Thyroid gland (tissue), 4 donors: ENCODE measurements around the gene TSPAN10. TPM values are rescaled to one million over a fixed set of nuclear protein-coding genes. Genes with fewer than 3 reads are reported as not detected.
A peak's percentile ranks its signal among the peaks of the same experiment; 100 is the strongest.

Source experiments
- DNase-seq, 2 donors: peaks; one replicate each; pipeline ENCODE4 v3.0.0-alpha.2; 2019
- H3K27ac ChIP-seq, 3 donors: fragments of 200-600 bp; sonication (generic); 1 replicate in 2 of 3; 2 replicates in 1 of 3; pipeline ENCODE4 v1.5.1; 2016 to 2019; ENCODE audit warnings: mild to moderate bottlenecking in 1 of 3, moderate library complexity in 1 of 3
- H3K27me3 ChIP-seq: fragments of 200-600 bp; sonication (generic); one replicate; pipeline ENCODE4 v1.5.1; 2019
- H3K36me3 ChIP-seq, 2 donors: fragments of 200-600 bp; sonication (generic); one replicate each; pipeline ENCODE4 v1.5.1; 2016 to 2019
- H3K4me1 ChIP-seq, 2 donors: fragments of 200-600 bp; sonication (generic); one replicate each; pipeline ENCODE4 v1.5.1; 2017 to 2019
- H3K4me3 ChIP-seq, 3 donors: fragments of 200-600 bp; sonication (generic); replicated peaks in 1 of 3; 1 replicate in 2 of 3; 2 replicates in 1 of 3; pipeline ENCODE4 v1.5.1; 2016; ENCODE audit warnings: mild to moderate bottlenecking in 1 of 3
- H3K9me3 ChIP-seq: fragments of 200-600 bp; sonication (generic); one replicate; pipeline ENCODE4 v1.5.1; 2017
- POLR2A ChIP-seq, 2 donors: fragments of 450-650 bp; IDR thresholded peaks; one replicate each; pipeline ENCODE4 v1.6.1; 2017; ENCODE audit warnings: antibody characterized with exemption in 2 of 2, mild to moderate bottlenecking in 2 of 2, moderate library complexity in 1 of 2
- WGBS, 2 donors: methylation state at CpG; one replicate each; pipeline ENCODE4 v1.1.5; 2017; 5-methylcytosine and 5-hydroxymethylcytosine counted together
- intact Hi-C: fragments of 100-400 bp; cut with DNase I; formaldehyde crosslinking; loops from one replicate; pipeline ENCODE4 v1.15.1; 2023
- total RNA-seq, 4 donors: library from RNA; depleted of rRNA; stranded (reverse); fragments of >200 nt; gene quantifications; one replicate each; pipeline ENCODE4 v1.2.3, GENCODE V29; 2016
- TF ChIP-seq, protein P1 (sequence below), 6 experiments: fragments of 200-600 bp in 3 of 6; fragments of 450-650 bp in 3 of 6; sonication (generic) in 3 of 6; IDR thresholded peaks; one replicate each; pipeline ENCODE4 v1.5.1; 2016 to 2019; ENCODE audit warnings: antibody characterized with exemption in 6 of 6, mild to moderate bottlenecking in 2 of 6, inconsistent platforms in 1 of 6, moderate library complexity in 1 of 6

Gene TSPAN10
- total RNA-seq, 4 donors from 2014 or later = 0.29 to 2.6 (median 0.40) TPM; not detected in 1

DNA sequence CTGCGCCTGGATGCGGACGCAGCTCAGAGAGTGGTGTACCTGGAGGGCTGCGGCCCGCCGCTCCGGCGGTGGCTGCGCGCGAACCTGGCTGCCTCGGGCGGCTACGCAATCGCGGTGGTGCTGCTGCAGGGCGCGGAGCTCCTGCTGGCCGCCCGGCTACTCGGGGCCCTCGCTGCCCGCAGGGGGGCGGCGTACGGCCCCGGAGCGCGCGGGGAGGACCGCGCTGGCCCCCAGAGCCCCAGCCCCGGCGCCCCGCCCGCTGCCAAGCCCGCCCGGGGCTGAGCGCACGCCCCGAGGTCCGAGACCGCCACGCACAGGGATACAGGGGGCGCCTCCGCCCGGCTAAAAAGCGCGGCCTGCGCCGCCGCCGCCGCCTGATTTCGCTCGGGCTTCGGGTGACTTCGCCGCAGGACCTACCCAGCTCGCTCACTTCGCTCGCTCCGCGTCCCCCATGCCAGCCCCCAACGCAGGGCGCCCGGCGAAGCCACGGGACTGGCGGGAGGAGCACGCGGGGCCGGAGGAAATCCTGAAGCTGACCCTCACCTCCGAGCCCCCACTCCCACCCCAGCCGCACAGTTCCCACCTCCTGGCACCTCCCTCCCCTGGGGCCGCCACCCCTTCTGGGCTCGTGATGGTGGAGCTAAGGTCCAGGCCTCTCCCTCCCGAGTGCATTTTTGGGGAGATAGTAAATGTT is 11.2 kb downstream of the TSPAN10 start:
- intact Hi-C loops = no loop called here
- Histone ChIP-seq H3K4me1 (no peaks in the 10 kb centered on the region), H3K9me3 (no peaks in the 10 kb centered on the region), H3K36me3 (no peaks in the 10 kb centered on the region), H3K27me3 (peaks cover 6% of the 10 kb centered on the region), H3K27ac (no peak overlapping the region), H3K4me3 (no peak overlapping the region)
- TF ChIP-seq POLR2A (IDR thresholded peaks at IDR 0.05) = no peak
- TF ChIP-seq, protein P1, sequence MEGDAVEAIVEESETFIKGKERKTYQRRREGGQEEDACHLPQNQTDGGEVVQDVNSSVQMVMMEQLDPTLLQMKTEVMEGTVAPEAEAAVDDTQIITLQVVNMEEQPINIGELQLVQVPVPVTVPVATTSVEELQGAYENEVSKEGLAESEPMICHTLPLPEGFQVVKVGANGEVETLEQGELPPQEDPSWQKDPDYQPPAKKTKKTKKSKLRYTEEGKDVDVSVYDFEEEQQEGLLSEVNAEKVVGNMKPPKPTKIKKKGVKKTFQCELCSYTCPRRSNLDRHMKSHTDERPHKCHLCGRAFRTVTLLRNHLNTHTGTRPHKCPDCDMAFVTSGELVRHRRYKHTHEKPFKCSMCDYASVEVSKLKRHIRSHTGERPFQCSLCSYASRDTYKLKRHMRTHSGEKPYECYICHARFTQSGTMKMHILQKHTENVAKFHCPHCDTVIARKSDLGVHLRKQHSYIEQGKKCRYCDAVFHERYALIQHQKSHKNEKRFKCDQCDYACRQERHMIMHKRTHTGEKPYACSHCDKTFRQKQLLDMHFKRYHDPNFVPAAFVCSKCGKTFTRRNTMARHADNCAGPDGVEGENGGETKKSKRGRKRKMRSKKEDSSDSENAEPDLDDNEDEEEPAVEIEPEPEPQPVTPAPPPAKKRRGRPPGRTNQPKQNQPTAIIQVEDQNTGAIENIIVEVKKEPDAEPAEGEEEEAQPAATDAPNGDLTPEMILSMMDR (IDR thresholded peaks at IDR 0.05) = no peak
- WGBS, 2 donors = 0 to 9% methylated on average over 1 to 46 of the region's 78 CpGs
- no peak for DNase-seq

DNA sequence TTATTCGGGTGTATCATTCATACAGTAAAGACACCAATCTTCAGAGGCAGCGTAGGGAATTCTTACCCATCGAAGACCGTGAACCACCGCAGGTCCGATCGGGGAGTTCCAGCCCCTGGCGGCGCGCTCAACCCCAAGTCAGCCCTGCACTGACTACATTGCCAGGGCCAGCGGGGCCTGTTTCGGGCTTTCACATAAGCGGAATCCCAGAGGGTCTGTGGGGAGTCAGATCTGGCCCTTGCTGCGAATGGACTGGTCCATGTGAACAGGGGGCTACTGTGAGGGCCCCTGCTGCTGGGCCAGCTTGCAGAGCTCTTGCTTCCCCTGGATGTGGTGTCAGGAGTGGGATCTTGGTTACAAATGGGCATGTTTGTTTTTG is 11.7 kb downstream of the TSPAN10 start:
- Histone ChIP-seq H3K9me3 (no peaks in the 10 kb centered on the region), H3K4me3 (no peak overlapping the region), H3K27me3 (peaks cover 6% of the 10 kb centered on the region), H3K4me1 (no peaks in the 10 kb centered on the region), H3K36me3 (no peaks in the 10 kb centered on the region), H3K27ac (no peak overlapping the region)
- TF ChIP-seq, protein P1 (IDR thresholded peaks at IDR 0.05) = no peak
- TF ChIP-seq POLR2A (IDR thresholded peaks at IDR 0.05) = no peak
- no peak for DNase-seq
- 61 to 65% methylated on average over 14 of the region's 14 CpGs for WGBS, 2 donors
- intact Hi-C loops = no loop called here

DNA sequence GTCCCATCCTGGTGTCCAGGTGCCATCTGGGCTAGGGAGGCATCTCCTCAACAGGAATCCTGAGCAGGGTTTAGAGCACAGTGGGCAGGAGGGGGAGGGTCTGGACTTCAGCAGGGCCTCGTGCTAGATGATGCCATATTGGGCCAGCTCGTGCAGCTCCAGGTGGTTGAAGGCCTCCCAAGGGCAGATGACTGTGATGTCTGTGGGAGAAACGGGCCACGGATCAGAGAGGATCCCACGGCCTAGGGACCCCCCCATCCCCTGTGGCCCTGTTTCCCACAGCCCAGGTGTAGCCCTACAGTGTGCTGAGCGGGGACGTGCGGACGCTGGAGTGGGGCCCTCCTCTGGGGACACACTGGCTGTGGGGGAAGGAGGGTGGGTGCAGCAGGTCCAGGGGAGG is 14.0 kb downstream of the TSPAN10 start:
- no peaks in the 10 kb centered on the region for H3K36me3 ChIP-seq
- no peak overlapping the region for H3K4me3 ChIP-seq
- peaks cover 6% of the 10 kb centered on the region for H3K27me3 ChIP-seq
- H3K4me1 ChIP-seq = no peaks in the 10 kb centered on the region
- intact Hi-C loops = no loop called here
- no peaks in the 10 kb centered on the region for H3K9me3 ChIP-seq
- H3K27ac ChIP-seq = no peak overlapping the region
- whole genome bisulfite sequencing, 2 donors = 79 to 83% methylated on average over 6 to 9 of the region's 9 CpGs
- no peak for DNase-seq
- TF ChIP-seq, protein P1 (IDR thresholded peaks at IDR 0.05) = no peak
- TF ChIP-seq POLR2A (IDR thresholded peaks at IDR 0.05) = no peak

DNA sequence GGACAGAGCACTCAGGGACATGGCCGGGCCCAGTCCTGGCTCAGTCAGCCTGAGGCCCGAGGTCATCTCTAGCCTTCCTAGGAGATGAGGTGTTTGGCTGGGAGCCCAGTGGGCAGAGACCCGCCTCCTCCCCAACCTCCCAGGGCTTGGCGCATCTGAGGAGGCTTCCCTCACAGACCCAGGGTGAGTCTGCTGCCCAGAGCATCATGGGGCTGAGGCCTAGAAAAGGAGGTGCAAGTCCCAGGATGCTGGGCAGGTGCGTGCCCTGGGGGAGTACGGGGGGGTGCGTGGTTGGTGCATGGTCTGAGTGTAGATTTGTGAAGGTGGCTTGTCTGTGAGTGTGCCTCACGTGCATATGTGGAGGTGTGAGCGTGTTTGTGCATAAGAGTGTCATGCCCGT is 14.7 kb downstream of the TSPAN10 start:
- intact Hi-C loops = no loop called here
- DNase-seq = peak; percentile 29 to 35
- TF ChIP-seq, protein P1 (IDR thresholded peaks at IDR 0.05) = no peak
- TF ChIP-seq POLR2A (IDR thresholded peaks at IDR 0.05) = no peak
- H3K4me1 ChIP-seq = no peaks in the 10 kb centered on the region
- WGBS, 2 donors = 74 to 82% methylated on average over 7 to 8 of the region's 10 CpGs
- peaks cover 6% of the 10 kb centered on the region for H3K27me3 ChIP-seq
- H3K9me3 ChIP-seq = no peaks in the 10 kb centered on the region
- no peaks in the 10 kb centered on the region for H3K36me3 ChIP-seq
- no peak overlapping the region for H3K4me3 ChIP-seq
- H3K27ac ChIP-seq = no peak overlapping the region

DNA sequence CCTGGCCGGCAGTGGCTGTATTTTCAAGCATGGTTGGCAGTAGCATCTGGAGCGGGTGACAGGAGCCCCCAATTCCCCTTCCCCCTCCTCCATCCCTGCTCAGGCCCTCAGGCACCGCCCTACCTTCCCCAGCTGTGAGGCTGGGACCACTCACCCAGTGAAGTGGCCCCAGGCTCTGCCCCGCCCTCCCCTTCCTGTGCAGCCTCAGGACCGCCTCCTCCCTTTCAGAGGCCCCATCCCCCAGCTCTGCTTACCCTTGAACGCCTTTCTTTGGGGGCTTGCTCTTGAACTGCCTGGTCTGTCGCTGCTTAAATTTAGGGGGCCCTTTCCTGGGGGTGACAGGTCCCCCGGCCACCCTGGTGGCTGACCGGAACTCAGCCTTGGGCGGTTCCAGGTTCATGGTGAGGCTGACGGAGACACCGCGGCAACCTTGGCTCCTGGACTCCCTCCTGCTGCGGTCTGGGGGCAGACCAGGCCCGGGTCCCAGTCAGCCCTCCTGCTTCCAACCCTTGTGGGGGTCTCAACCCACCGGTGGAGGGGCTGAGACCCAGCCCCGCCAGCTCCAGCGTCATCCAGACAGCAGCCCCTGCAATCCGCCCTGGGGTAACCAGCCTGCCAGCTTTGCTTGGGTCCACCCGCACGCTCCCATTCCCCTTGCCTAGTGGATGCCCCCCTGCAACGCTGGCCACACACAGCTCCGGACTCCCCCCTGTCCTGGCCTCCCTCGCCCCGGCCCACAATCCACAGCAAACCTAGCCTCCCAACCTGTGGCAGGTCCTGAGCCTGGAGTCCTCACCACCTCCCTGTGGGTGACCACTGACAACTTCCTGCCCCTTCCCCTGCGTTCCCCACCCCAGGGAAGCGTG is 16.1 kb downstream of the TSPAN10 start:
- no peak for TF ChIP-seq POLR2A (IDR thresholded peaks at IDR 0.05)
- TF ChIP-seq, protein P1 (IDR thresholded peaks at IDR 0.05) = no peak
- Histone ChIP-seq H3K27ac (no peak overlapping the region), H3K36me3 (no peaks in the 10 kb centered on the region), H3K4me3 (no peak overlapping the region), H3K4me1 (no peaks in the 10 kb centered on the region), H3K27me3 (peaks cover 6% of the 10 kb centered on the region), H3K9me3 (no peaks in the 10 kb centered on the region)
- intact Hi-C loops = no loop called here
- 31 to 33% methylated on average over 16 to 22 of the region's 27 CpGs for WGBS, 2 donors
- DNase-seq = no peak
